Transverse colon (tissue), 4 donors: ENCODE results near the gene BID.

ENCODE experiments used
- EP300 ChIP-seq: sonication (generic); formaldehyde crosslinking; IDR thresholded peaks from one replicate; pipeline ENCODE4 v1.6.1; 2017; ENCODE audit warnings: antibody characterized with exemption, low read depth
- POLR2A ChIP-seq: fragments of 450-650 bp; IDR thresholded peaks from one replicate; pipeline ENCODE4 v1.6.1; 2016; ENCODE audit warnings: antibody characterized with exemption, mild to moderate bottlenecking, moderate library complexity
- POLR2AphosphoS5 ChIP-seq, 3 donors: sonication (generic); formaldehyde crosslinking; IDR thresholded peaks; one replicate each; pipeline ENCODE4 v1.6.1; 2016; ENCODE audit warnings: antibody characterized with exemption in 3 of 3
- TF ChIP-seq, protein P1 (sequence below), 5 experiments: fragments of 200-600 bp in 3 of 5; fragments of 450-650 bp in 2 of 5; sonication (generic) in 3 of 5; IDR thresholded peaks; 1 replicate in 2 of 5; 2 replicates in 3 of 5; pipeline ENCODE4 v1.5.1; 2016 to 2017; ENCODE audit warnings: antibody characterized with exemption in 5 of 5, inconsistent platforms in 3 of 5, mild to moderate bottlenecking in 2 of 5, moderate library complexity in 1 of 5

GRCh38 chr22:17810570-17811116 is 36.4 kb upstream of the BID start:
- TF ChIP-seq, protein P1, sequence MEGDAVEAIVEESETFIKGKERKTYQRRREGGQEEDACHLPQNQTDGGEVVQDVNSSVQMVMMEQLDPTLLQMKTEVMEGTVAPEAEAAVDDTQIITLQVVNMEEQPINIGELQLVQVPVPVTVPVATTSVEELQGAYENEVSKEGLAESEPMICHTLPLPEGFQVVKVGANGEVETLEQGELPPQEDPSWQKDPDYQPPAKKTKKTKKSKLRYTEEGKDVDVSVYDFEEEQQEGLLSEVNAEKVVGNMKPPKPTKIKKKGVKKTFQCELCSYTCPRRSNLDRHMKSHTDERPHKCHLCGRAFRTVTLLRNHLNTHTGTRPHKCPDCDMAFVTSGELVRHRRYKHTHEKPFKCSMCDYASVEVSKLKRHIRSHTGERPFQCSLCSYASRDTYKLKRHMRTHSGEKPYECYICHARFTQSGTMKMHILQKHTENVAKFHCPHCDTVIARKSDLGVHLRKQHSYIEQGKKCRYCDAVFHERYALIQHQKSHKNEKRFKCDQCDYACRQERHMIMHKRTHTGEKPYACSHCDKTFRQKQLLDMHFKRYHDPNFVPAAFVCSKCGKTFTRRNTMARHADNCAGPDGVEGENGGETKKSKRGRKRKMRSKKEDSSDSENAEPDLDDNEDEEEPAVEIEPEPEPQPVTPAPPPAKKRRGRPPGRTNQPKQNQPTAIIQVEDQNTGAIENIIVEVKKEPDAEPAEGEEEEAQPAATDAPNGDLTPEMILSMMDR (IDR thresholded peaks at IDR 0.05) = no peak
- no peak for TF ChIP-seq POLR2A
- TF ChIP-seq EP300 = no peak
- TF ChIP-seq POLR2AphosphoS5 (IDR thresholded peaks at IDR 0.05) = no peak
